H9 (cell line): ENCODE measurements around the gene PTPN13. TPM values are rescaled to one million over a fixed set of nuclear protein-coding genes. Genes with fewer than 3 reads are reported as not detected.

ENCODE experiments used
- DNase-seq: peaks from one replicate; pipeline ENCODE4 v3.0.0-alpha.2; 2017
- H2AFZ ChIP-seq: one replicate; pipeline ENCODE4 v1.6.1; 2013; ENCODE audit warnings: mild to moderate bottlenecking, low read length, control low read depth, moderate library complexity
- H2AK5ac ChIP-seq: 2 replicates; pipeline ENCODE4 v1.6.1; 2013; ENCODE audit warnings: low read length, control low read depth, mixed read lengths; ENCODE audit not compliant: insufficient read length
- H2BK120ac ChIP-seq: one replicate; pipeline ENCODE4 v1.6.1; 2013; ENCODE audit warnings: low read depth, mild to moderate bottlenecking, low read length, control low read depth, inconsistent platforms; ENCODE audit not compliant: poor library complexity, severe bottlenecking
- H2BK12ac ChIP-seq: 2 replicates; pipeline ENCODE4 v1.6.1; 2013; ENCODE audit warnings: low read length, control low read depth, mixed read lengths, low read depth; ENCODE audit not compliant: insufficient read length
- H2BK15ac ChIP-seq: 2 replicates; pipeline ENCODE4 v1.6.1; 2013; ENCODE audit warnings: low read depth, low read length, control low read depth
- H2BK20ac ChIP-seq: one replicate; pipeline ENCODE4 v1.6.1; 2013; ENCODE audit warnings: low read depth, mild to moderate bottlenecking, low read length, control low read depth, inconsistent platforms; ENCODE audit not compliant: poor library complexity, severe bottlenecking
- H2BK5ac ChIP-seq: 2 replicates; pipeline ENCODE4 v1.6.1; 2013; ENCODE audit warnings: low read length, control low read depth, mixed read lengths; ENCODE audit not compliant: insufficient read length
- H3K14ac ChIP-seq: 2 replicates; pipeline ENCODE4 v1.6.1; 2013; ENCODE audit warnings: low read length, control low read depth; ENCODE audit not compliant: insufficient read depth
- H3K18ac ChIP-seq: 2 replicates; pipeline ENCODE4 v1.6.1; 2013; ENCODE audit warnings: low read depth, mild to moderate bottlenecking, mixed read lengths, low read length, control low read depth; ENCODE audit not compliant: insufficient read length
- H3K23ac ChIP-seq: 2 replicates; pipeline ENCODE4 v1.6.1; 2013; ENCODE audit warnings: low read length, control low read depth, mixed read lengths, low read depth; ENCODE audit not compliant: insufficient read length
- H3K23me2 ChIP-seq: 2 replicates; pipeline ENCODE4 v1.6.1; 2013; ENCODE audit warnings: low read depth, mild to moderate bottlenecking, mixed read lengths, low read length, control low read depth; ENCODE audit not compliant: insufficient read length, poor library complexity, severe bottlenecking
- H3K27ac ChIP-seq: 2 replicates; pipeline ENCODE4 v1.5.1; 2013; ENCODE audit warnings: low read length, control low read depth, mixed read lengths, low read depth; ENCODE audit not compliant: insufficient read length
- H3K27me3 ChIP-seq: 2 replicates; pipeline ENCODE4 v1.6.1; 2013; ENCODE audit warnings: low read length, control low read depth, inconsistent platforms; ENCODE audit not compliant: insufficient read depth
- H3K4ac ChIP-seq: 2 replicates; pipeline ENCODE4 v1.6.1; 2013; ENCODE audit warnings: low read depth, mild to moderate bottlenecking, control low read depth, inconsistent platforms, low read length, moderate library complexity
- H3K4me1 ChIP-seq: 2 replicates; pipeline ENCODE4 v1.6.1; 2013; ENCODE audit warnings: low read length, control low read depth, inconsistent platforms; ENCODE audit not compliant: insufficient read depth
- H3K4me2 ChIP-seq: 2 replicates; pipeline ENCODE4 v1.6.1; 2013; ENCODE audit warnings: low read length, control low read depth, mixed read lengths; ENCODE audit not compliant: insufficient read length, insufficient read depth
- H3K56ac ChIP-seq: 2 replicates; pipeline ENCODE4 v1.6.1; 2013; ENCODE audit warnings: low read depth, mild to moderate bottlenecking, mixed read lengths, low read length, control low read depth; ENCODE audit not compliant: insufficient read length
- H3K79me1 ChIP-seq: 2 replicates; pipeline ENCODE4 v1.6.1; 2013; ENCODE audit warnings: low read depth, mild to moderate bottlenecking, moderate library complexity, low read length, control low read depth, inconsistent platforms; ENCODE audit not compliant: insufficient read depth, poor library complexity, severe bottlenecking
- H3K79me2 ChIP-seq: 2 replicates; pipeline ENCODE4 v1.6.1; 2013; ENCODE audit warnings: low read length, control low read depth, inconsistent platforms; ENCODE audit not compliant: insufficient read depth
- H3K9ac ChIP-seq: 2 replicates; pipeline ENCODE4 v1.6.1; 2013; ENCODE audit warnings: low read length, control low read depth, mixed read lengths; ENCODE audit not compliant: insufficient read length; ENCODE audit errors: extremely low read depth
- H3K9me3 ChIP-seq: one replicate; pipeline ENCODE4 v1.6.1; 2013; ENCODE audit warnings: low read depth, low read length, inconsistent platforms; ENCODE audit not compliant: control insufficient read depth
- H3T11ph ChIP-seq: one replicate; pipeline ENCODE4 v1.6.1; 2013; ENCODE audit warnings: mild to moderate bottlenecking, low read length, control low read depth, inconsistent platforms
- H4K20me1 ChIP-seq: one replicate; pipeline ENCODE4 v1.6.1; 2013; ENCODE audit not compliant: control insufficient read depth, insufficient read length, insufficient read depth
- H4K5ac ChIP-seq: 2 replicates; pipeline ENCODE4 v1.6.1; 2013; ENCODE audit warnings: low read depth, mild to moderate bottlenecking, mixed read lengths, low read length, control low read depth; ENCODE audit not compliant: insufficient read length
- H4K8ac ChIP-seq: replicated peaks from 2 replicates; pipeline ENCODE4 v1.6.1; 2013; ENCODE audit warnings: low read length, control low read depth, mixed read lengths, low read depth; ENCODE audit not compliant: insufficient read length
- H4K91ac ChIP-seq: 2 replicates; pipeline ENCODE4 v1.6.1; 2013; ENCODE audit warnings: low read depth, mild to moderate bottlenecking, moderate library complexity, mixed read lengths, low read length, control low read depth; ENCODE audit not compliant: insufficient read length
- H3K27ac Mint-ChIP-seq, 3 experiments: 2 replicates in 2 of 3; 3 replicates in 1 of 3; pipeline ENCODE4 v1.8.0; 2020 to 2021; ENCODE audit warnings: mixed read lengths in 3 of 3, mild to moderate bottlenecking in 1 of 3, moderate library complexity in 1 of 3
- H3K27me3 Mint-ChIP-seq: 2 replicates; pipeline ENCODE4 v1.8.0; 2021; ENCODE audit warnings: low read depth, mild to moderate bottlenecking, moderate library complexity, mixed read lengths
- H3K36me3 Mint-ChIP-seq, 3 experiments: 2 replicates in 2 of 3; 3 replicates in 1 of 3; pipeline ENCODE4 v1.8.0; 2020 to 2021; ENCODE audit warnings: low read depth in 3 of 3, mixed read lengths in 3 of 3; ENCODE audit not compliant: insufficient read depth in 1 of 3
- H3K4me1 Mint-ChIP-seq, 2 experiments: 2 replicates each; pipeline ENCODE4 v1.8.0; 2020; ENCODE audit warnings: mixed read lengths in 2 of 2
- H3K4me3 Mint-ChIP-seq, 2 experiments: 2 replicates in 1 of 2; 3 replicates in 1 of 2; pipeline ENCODE4 v1.8.0; 2020 to 2021; ENCODE audit warnings: mild to moderate bottlenecking in 2 of 2, mixed read lengths in 2 of 2, moderate library complexity in 1 of 2
- H3K9me3 Mint-ChIP-seq, 2 experiments: 2 replicates in 1 of 2; 3 replicates in 1 of 2; pipeline ENCODE4 v1.8.0; 2020; ENCODE audit warnings: mild to moderate bottlenecking in 2 of 2, mixed read lengths in 2 of 2, moderate library complexity in 1 of 2
- CTCF ChIP-seq: fragments of 200-600 bp; sonication (generic); conservative IDR thresholded peaks from 3 replicates; pipeline ENCODE4 v1.8.0; 2021; ENCODE audit warnings: antibody characterized with exemption, mild to moderate bottlenecking
- WGBS: extraction: QIAGEN DNeasy Blood & Tissue Kit; methylation state at CpG from one replicate; pipeline ENCODE4 v1.1.7; 2013; ENCODE audit warnings: missing lambda C conversion rate, low lambda C conversion rate, mixed read lengths; ENCODE audit not compliant: insufficient read length; ENCODE audit errors: extremely low coverage; 5-methylcytosine and 5-hydroxymethylcytosine counted together
- total RNA-seq: library from RNA; stranded (reverse); gene quantifications from 2 replicates; pipeline ENCODE4 v1.2.1, GENCODE V29; 2021

PTPN13 gene
- total RNA-seq, 1 experiment from 2014 or later, result 34.9 TPM

GRCh38 chr4:86759298-86759697, 165.2 kb downstream of the PTPN13 start:
- no peak overlapping the region for H3K18ac ChIP-seq
- H3K36me3 Mint-ChIP-seq, result peaks cover 16 to 33% (median 29%) of the 10 kb centered on the region in 3 experiments; a peak in 6 of 7 replicates
- H3K14ac ChIP-seq, result no peak overlapping the region
- no peak overlapping the region for H2BK20ac ChIP-seq
- no peaks in the 10 kb centered on the region for H3K79me1 ChIP-seq
- H4K91ac ChIP-seq, result no peak overlapping the region
- no peak overlapping the region for H2AFZ ChIP-seq
- no peak overlapping the region for H2BK12ac ChIP-seq
- H3K4me3 Mint-ChIP-seq, result no peak overlapping the region
- no peak overlapping the region for H3K9ac ChIP-seq
- no peak for DNase-seq
- no peak overlapping the region for H2AK5ac ChIP-seq
- no peak overlapping the region for H3K23ac ChIP-seq
- H3K4me1 ChIP-seq, result no peaks in the 10 kb centered on the region
- H4K8ac ChIP-seq, result no peak overlapping the region
- peak overlapping the region in 1 of 3 experiments; percentile 60; a peak in 1 of 7 replicates for H3K27ac Mint-ChIP-seq
- H3T11ph ChIP-seq, result no peak overlapping the region
- H3K4me2 ChIP-seq, result no peak overlapping the region
- H3K4ac ChIP-seq, result no peak overlapping the region
- no peaks in the 10 kb centered on the region for H3K79me2 ChIP-seq
- H3K27ac ChIP-seq, result no peak overlapping the region
- H3K56ac ChIP-seq, result no peak overlapping the region
- no peaks in the 10 kb centered on the region for H3K9me3 Mint-ChIP-seq
- no CpG with 5 or more reads among the region's 3 CpGs for WGBS
- no peak overlapping the region for H2BK15ac ChIP-seq
- H3K27me3 Mint-ChIP-seq, result no peaks in the 10 kb centered on the region
- TF ChIP-seq CTCF, result no peak
- no peak overlapping the region for H2BK5ac ChIP-seq
- H4K20me1 ChIP-seq, result no peaks in the 10 kb centered on the region
- H3K9me3 ChIP-seq, result no peaks in the 10 kb centered on the region
- no peaks in the 10 kb centered on the region for H3K27me3 ChIP-seq
- H3K23me2 ChIP-seq, result no peaks in the 10 kb centered on the region
- H2BK120ac ChIP-seq, result no peak overlapping the region
- peaks cover 2% of the 10 kb centered on the region in 2 experiments; a peak in 2 of 4 replicates for H3K4me1 Mint-ChIP-seq
- H4K5ac ChIP-seq, result no peak overlapping the region
